IPS-18a (cell line): ENCODE data around the gene GPR15LG.
"Not testable (repeated sequence)": the region's sequence is repeated elsewhere in the genome, so short reads cannot be mapped to it uniquely, and the experiment has no call there.

Experiments
- H3K27ac ChIP-seq: one replicate; pipeline ENCODE4 v1.5.1; 2013; ENCODE audit warnings: low read length
- H3K27me3 ChIP-seq: one replicate; pipeline ENCODE4 v1.6.1; 2013; ENCODE audit warnings: mild to moderate bottlenecking, low read length; ENCODE audit not compliant: control insufficient read depth, insufficient read depth
- H3K36me3 ChIP-seq: one replicate; pipeline ENCODE4 v1.6.1; 2013; ENCODE audit warnings: low read depth, low read length; ENCODE audit not compliant: control insufficient read depth
- H3K4me1 ChIP-seq: one replicate; pipeline ENCODE4 v1.6.1; 2013; ENCODE audit warnings: low read depth, low read length; ENCODE audit not compliant: control insufficient read depth
- H3K4me3 ChIP-seq: one replicate; pipeline ENCODE4 v1.5.1; 2013; ENCODE audit warnings: low read length
- H3K9ac ChIP-seq: one replicate; pipeline ENCODE4 v1.6.1; 2013; ENCODE audit warnings: mild to moderate bottlenecking, low read length, moderate library complexity
- H3K9me3 ChIP-seq: one replicate; pipeline ENCODE4 v1.6.1; 2013; ENCODE audit warnings: low read depth, low read length; ENCODE audit not compliant: control insufficient read depth

GPR15LG gene

DNA sequence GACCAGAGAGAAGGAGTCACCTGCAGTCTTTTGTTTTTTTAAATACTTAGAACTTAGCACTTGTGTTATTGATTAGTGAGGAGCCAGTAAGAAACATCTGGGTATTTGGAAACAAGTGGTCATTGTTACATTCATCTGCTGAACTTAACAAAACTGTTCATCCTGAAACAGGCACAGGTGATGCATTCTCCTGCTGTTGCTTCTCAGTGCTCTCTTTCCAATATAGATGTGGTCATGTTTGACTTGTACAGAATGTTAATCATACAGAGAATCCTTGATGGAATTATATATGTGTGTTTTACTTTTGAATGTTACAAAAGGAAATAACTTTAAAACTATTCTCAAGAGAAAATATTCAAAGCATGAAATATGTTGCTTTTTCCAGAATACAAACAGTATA lies 20.8 kb upstream of the GPR15LG start:
- Histone ChIP-seq H3K36me3 (peaks cover 66% of the 10 kb centered on the region), H3K27me3 (no peaks in the 10 kb centered on the region), H3K9ac (no peak overlapping the region), H3K9me3 (no peaks in the 10 kb centered on the region), H3K27ac (no peak overlapping the region), H3K4me3 (no peak overlapping the region), H3K4me1 (no peaks in the 10 kb centered on the region)

DNA sequence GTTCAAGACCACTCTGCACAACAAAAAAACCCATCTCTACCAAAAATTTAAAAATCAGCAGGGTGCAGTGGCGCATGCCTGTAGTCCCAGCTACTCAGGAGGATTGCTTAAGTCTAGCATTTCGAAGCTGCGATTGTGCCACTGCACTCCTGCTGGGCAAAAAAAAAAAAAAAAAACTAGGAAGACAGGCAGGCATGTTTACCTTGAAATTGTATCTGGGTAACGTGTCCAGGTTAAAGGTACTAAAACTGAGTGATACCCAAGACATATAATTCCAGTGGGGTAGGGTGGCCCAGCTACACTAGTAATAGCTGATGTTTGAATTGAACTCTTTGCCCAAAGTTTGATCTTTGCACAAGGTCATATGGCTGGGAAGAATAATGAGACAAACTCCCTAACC lies 18.1 kb upstream of the GPR15LG start:
- Histone ChIP-seq H3K9me3 (no peaks in the 10 kb centered on the region), H3K4me1 (peaks cover 14% of the 10 kb centered on the region), H3K36me3 (peaks cover 45% of the 10 kb centered on the region), H3K4me3 (no peak overlapping the region), H3K27ac (no peak overlapping the region), H3K9ac (no peak overlapping the region), H3K27me3 (no peaks in the 10 kb centered on the region)

DNA sequence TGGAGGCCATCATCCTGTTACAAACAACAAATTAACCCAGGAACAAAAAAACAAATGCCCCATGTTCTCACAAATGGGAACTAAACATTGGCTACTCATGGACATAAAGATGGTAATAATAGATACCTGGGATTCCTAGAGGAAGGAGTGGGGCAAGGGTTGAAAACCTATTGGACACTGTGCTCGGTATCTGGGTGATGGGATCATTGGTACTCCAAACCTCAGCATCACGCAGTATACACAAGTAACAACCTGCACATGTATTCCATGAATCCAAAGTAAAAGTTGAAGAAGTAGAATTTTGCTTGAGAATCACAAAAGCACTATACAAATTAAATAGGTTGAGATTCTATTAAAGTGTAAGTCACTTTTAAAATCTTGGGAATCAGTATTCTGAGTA lies 17.6 kb upstream of the GPR15LG start:
- no peaks in the 10 kb centered on the region for H3K9me3 ChIP-seq
- H3K36me3 ChIP-seq, result peaks cover 40% of the 10 kb centered on the region
- H3K9ac ChIP-seq, result no peak overlapping the region
- H3K4me3 ChIP-seq, result no peak overlapping the region
- no peak overlapping the region for H3K27ac ChIP-seq
- H3K27me3 ChIP-seq, result no peaks in the 10 kb centered on the region
- H3K4me1 ChIP-seq, result peaks cover 19% of the 10 kb centered on the region

DNA sequence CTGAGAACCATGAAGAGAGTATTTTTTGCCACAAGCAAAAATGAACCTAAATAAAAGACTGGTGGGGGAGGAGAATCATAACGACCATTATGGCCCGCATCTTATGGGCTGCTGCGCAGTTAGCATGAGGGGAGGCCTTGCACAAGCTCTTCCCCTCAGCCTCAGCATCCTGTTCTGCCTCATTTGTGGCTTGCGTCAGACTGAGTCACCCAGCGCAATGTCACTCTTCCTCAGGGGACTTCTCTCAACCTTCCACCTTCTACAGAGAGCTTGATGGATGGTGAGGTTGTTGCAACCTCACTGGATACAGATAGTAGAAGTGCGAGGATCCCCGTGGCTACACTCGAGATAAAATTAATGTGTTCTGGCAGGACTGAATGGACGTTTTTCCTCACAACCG lies 16.8 kb upstream of the GPR15LG start:
- Histone ChIP-seq H3K4me3 (no peak overlapping the region), H3K27ac (no peak overlapping the region), H3K36me3 (peaks cover 33% of the 10 kb centered on the region), H3K9me3 (no peaks in the 10 kb centered on the region), H3K4me1 (peaks cover 27% of the 10 kb centered on the region), H3K9ac (no peak overlapping the region), H3K27me3 (no peaks in the 10 kb centered on the region)

DNA sequence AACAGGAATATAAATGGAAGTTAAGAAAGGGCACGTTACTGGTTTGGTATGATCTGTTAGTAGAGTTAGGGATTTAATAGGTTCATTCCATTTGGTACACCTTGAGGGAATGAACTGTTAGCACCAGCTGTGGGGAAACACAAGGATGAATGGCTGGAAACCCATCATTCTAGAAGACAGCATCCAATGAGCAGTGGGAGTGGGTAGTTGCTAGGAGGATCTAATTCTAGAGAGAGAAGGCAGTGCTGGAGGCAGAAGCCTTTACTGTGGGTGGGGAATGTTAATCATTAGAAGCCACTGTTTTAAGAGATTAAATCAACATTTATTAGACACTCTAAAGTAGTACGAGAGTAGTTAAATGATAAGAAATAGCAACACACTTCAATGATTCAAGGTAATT lies 15.5 kb upstream of the GPR15LG start:
- Histone ChIP-seq H3K9me3 (no peaks in the 10 kb centered on the region), H3K27ac (no peak overlapping the region), H3K4me1 (peaks cover 38% of the 10 kb centered on the region), H3K36me3 (peaks cover 20% of the 10 kb centered on the region), H3K4me3 (no peak overlapping the region), H3K9ac (no peak overlapping the region), H3K27me3 (no peaks in the 10 kb centered on the region)

DNA sequence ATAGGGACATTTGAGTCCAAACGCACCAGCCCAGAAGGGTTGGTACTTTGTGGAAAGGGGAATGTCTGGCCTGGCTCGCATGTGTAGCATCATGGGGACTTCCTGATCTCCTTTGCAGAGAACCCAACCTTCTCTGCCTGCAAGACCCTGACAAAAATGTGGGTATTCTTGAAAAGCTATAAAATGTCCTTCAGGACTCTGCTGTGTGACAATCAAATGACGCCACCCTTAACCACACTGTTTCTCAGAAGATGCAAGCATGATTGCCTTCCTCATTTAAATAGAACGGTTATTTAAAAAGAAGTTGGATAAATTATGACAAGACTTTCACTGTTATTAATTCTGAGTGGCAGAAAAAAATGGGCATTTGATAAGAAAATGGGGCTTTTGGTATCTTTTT lies 15.1 kb upstream of the GPR15LG start:
- Histone ChIP-seq H3K9me3 (no peaks in the 10 kb centered on the region), H3K27me3 (no peaks in the 10 kb centered on the region), H3K4me3 (no peak overlapping the region), H3K4me1 (peaks cover 43% of the 10 kb centered on the region), H3K9ac (no peak overlapping the region), H3K36me3 (peaks cover 16% of the 10 kb centered on the region), H3K27ac (no peak overlapping the region)

DNA sequence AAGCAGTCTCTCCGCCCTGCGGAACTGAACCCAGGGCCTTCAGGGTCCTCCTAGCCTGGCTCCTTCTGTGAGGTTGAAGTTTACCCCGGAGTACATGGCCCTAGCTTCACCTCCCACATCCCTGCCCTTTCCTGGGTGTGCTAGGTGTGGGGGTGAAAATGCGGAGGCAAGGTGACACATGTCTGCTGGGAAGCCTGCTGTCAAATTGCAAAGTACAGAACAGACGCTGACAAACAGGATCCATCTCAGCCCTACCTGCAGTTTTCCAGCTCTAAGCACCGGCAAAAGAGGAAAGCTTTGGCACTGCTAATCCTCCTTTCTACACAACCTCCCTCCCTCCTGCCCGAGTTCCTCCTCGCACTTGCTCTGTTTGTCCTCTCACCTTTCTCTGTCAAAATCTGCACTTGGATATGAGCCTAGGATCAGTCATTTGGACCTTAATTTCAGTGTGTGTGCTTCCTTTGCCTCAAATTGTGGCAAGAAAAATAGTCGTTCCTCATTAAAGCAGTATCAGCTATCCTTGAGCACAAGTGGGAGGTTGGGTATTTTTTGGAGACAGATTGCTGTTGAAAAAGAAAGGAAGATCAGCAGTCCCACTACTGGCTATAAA lies 14.4 kb upstream of the GPR15LG start:
- H3K9ac ChIP-seq, result no peak overlapping the region
- no peak overlapping the region for H3K27ac ChIP-seq
- H3K4me3 ChIP-seq, result no peak overlapping the region
- peaks cover 10% of the 10 kb centered on the region for H3K36me3 ChIP-seq
- H3K27me3 ChIP-seq, result no peaks in the 10 kb centered on the region
- no peaks in the 10 kb centered on the region for H3K9me3 ChIP-seq
- peaks cover 49% of the 10 kb centered on the region for H3K4me1 ChIP-seq

DNA sequence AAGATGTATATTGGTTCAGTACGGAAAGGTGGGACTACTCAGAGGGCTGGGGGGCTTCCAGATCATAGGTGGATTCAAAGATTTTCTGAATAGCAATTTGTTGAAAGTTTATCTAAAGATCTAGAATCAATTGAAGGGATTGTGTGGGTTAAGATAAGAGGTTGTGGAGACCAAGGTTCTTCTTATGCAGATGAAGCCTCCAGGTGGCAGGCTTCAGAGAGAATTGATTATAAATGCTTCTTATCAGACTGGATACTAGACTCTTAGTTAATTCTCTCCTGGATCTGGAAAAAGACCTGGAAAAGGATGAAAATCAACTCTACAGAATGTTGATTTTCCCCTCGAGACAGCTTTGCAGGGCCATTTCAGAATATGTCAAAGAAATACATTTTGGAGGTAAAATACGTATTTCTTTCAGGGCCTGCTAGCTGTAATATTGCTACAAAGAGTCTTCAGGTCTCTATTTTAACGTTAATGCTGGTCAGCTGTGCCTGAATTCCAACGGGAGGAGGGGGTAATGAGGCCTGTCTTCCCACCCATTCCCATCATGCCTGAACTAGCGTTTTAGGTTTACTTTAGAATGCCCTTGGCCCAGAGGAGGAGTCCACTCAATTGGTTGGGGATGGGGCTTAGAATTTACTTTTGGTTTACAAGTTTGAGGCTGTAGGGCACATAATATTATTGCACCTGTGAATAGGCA lies 12.8 kb upstream of the GPR15LG start:
- no peaks in the 10 kb centered on the region for H3K9me3 ChIP-seq
- H3K4me1 ChIP-seq, result peaks cover 65% of the 10 kb centered on the region
- H3K4me3 ChIP-seq, result peak overlapping the region; percentile 30
- H3K9ac ChIP-seq, result no peak overlapping the region
- H3K27ac ChIP-seq, result no peak overlapping the region
- H3K36me3 ChIP-seq, result no peaks in the 10 kb centered on the region
- no peaks in the 10 kb centered on the region for H3K27me3 ChIP-seq

DNA sequence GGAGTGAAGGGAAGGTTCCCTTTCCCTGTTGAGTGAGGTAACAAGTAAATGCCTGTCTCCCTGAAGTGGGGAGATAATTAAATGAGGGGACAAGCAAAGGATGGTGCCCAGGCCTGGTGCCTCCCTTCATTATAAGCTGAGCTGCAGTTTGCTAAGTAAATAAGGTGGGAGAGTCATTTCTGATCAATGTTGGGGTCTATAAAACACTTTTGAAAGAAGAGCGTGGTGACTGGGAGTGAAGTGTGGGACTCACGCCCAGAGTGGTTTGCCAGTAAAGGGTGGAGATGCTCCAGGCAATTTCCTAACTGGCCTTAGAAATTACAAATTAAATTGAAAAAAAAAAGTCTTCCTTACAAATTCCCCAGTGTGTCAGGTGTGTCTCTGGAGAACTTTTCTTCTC lies 9.6 kb upstream of the GPR15LG start:
- H3K4me3 ChIP-seq, result no peak overlapping the region
- H3K27me3 ChIP-seq, result no peaks in the 10 kb centered on the region
- H3K9me3 ChIP-seq, result no peaks in the 10 kb centered on the region
- H3K27ac ChIP-seq, result no peak overlapping the region
- peaks cover 63% of the 10 kb centered on the region for H3K4me1 ChIP-seq
- H3K36me3 ChIP-seq, result no peaks in the 10 kb centered on the region
- no peak overlapping the region for H3K9ac ChIP-seq

DNA sequence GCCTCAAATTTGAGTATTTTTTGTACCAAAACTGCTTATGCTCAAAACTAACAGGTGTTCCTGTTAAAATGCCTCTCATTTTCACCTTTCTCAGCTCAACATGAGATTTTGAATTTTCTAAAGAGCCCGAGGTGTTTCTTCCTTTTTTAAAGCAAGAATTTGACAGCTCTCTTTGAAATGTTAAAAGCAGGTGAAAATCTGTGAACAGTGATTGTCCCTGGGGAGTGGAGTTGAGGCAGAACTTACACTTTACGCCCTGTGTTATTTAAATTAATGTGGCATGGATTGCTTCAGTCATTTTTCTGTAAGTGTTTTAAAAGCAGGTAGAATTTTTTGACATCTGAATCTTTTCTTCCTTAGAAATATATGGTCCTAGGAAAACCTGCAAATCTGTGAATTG lies 9.2 kb upstream of the GPR15LG start:
- Histone ChIP-seq H3K27ac (no peak overlapping the region), H3K9ac (peak overlapping the region; percentile 0), H3K36me3 (no peaks in the 10 kb centered on the region), H3K4me1 (peaks cover 59% of the 10 kb centered on the region), H3K4me3 (no peak overlapping the region), H3K9me3 (no peaks in the 10 kb centered on the region), H3K27me3 (no peaks in the 10 kb centered on the region)

DNA sequence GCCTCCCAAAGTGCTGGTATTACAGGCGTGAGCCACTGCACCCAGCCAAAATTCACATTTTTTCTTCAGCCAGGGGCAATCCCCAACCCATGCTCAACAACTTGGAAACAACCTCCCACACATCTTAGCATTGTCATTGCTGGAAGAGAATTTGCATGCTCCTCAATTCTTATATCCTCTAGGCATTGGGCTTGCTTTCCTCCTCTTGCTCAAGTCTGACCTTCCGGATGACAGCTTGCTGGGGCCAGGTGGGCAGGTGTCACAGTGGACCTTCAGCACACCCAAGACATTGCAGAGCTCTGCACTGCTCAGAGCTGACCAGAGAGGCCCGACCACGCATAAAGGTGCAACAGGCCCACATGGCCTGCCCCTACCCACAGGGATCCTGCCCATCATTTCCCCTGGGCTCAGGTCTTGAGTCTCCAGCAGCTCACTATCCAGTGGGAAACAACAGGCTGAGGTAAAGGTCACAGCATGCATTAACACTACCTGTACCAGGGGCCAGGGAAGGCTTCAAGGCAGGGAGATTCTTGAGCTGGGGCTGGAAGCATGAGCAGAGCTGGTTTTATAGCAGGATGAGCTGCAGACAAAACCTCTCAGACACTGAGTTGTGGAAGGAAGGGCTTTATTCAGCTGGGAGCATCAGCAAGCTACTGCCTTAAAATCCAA lies 6.8 kb upstream of the GPR15LG start:
- peaks cover 39% of the 10 kb centered on the region for H3K4me1 ChIP-seq
- H3K9ac ChIP-seq, result no peak overlapping the region
- no peak overlapping the region for H3K4me3 ChIP-seq
- no peaks in the 10 kb centered on the region for H3K9me3 ChIP-seq
- H3K36me3 ChIP-seq, result no peaks in the 10 kb centered on the region
- H3K27me3 ChIP-seq, result no peaks in the 10 kb centered on the region
- no peak overlapping the region for H3K27ac ChIP-seq

DNA sequence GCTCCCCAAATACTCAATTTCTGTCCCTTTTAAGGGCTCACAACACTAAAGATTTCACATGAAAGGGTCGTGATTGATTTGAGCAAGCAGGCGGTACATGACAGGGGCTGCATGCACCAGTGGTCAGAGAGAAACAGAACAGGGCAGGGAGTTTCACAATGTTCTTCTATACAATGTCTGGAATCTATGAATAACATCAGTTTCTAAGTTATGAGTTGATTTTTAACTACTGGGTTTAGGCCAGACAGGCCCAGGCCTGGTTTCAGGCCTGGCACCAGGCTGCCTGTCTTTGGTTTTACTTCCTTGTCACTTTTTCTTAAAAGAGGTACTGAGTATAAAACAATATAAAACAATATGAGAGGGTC lies 6.3 kb upstream of the GPR15LG start:
- not testable (repeated sequence) for H3K36me3 ChIP-seq, H3K27ac ChIP-seq, H3K9me3 ChIP-seq, H3K9ac ChIP-seq, H3K4me3 ChIP-seq, H3K27me3 ChIP-seq
- peaks cover 33% of the 10 kb centered on the region for H3K4me1 ChIP-seq
